Anterior cingulate cortex (tissue), 58 donors: ENCODE results near the gene TMEM120A.
A peak's percentile ranks its signal among the peaks of the same experiment; 100 is the strongest.

ENCODE experiments used
- DNase-seq, 58 donors: peaks; one replicate each; lab custom pipeline; 2025; lab: John Stamatoyannopoulos, UW

Gene TMEM120A

GRCh38 chr7:75996476-75996875, 2.1 kb upstream of the TMEM120A start:
- DNase-seq, result no peak

GRCh38 chr7:75995996-75996395, 1.6 kb upstream of the TMEM120A start:
- DNase-seq, result no peak

- DNase-seq, result peak in 1 of 58 donors; percentile 47
Measured at GRCh38 chr7:75995052-75995471, 667 bp upstream of the TMEM120A start.

- DNase-seq, result peak in 47 of 58 donors; percentile 24 to 85 (median 57)
Measured at GRCh38 chr7:75993689-75994387, 557 bp downstream of the TMEM120A start.

GRCh38 chr7:75992083-75992755, 2.2 kb downstream of the TMEM120A start:
- DNase-seq, result no peak

- DNase-seq, result no peak
Measured at GRCh38 chr7:75991531-75992082, 2.8 kb downstream of the TMEM120A start.

- DNase-seq, result no peak
Measured at GRCh38 chr7:75989500-75990388, 4.7 kb downstream of the TMEM120A start.

GRCh38 chr7:75988568-75989499, 5.6 kb downstream of the TMEM120A start:
- DNase-seq, result peak in 14 of 58 donors; percentile 10 to 59 (median 24)

- DNase-seq, result no peak
Measured at GRCh38 chr7:75987805-75988567, 6.4 kb downstream of the TMEM120A start.

GRCh38 chr7:75987026-75987804, 7.2 kb downstream of the TMEM120A start:
- DNase-seq, result no peak

GRCh38 chr7:75986147-75986781, 8.1 kb downstream of the TMEM120A start:
- DNase-seq, result no peak

- no peak for DNase-seq
Measured at GRCh38 chr7:75985518-75986146, 8.8 kb downstream of the TMEM120A start.

GRCh38 chr7:75985009-75985517, 9.3 kb downstream of the TMEM120A start:
- DNase-seq, result no peak

- DNase-seq, result no peak
Measured at GRCh38 chr7:75984130-75985008, 10.0 kb downstream of the TMEM120A start.

GRCh38 chr7:75983471-75984129, 10.8 kb downstream of the TMEM120A start:
- no peak for DNase-seq
